Amygdala (tissue), 56 donors: ENCODE results near the gene APOC4.

Experiments
- DNase-seq, 56 donors: peaks; one replicate each; lab custom pipeline; 2025; lab: John Stamatoyannopoulos, UW

Gene APOC4

GRCh38 chr19:44913512-44914432 lies 28.3 kb upstream of the APOC4 start:
- peak in 2 of 56 donors; percentile 7 to 27 for DNase-seq

GRCh38 chr19:44914433-44915206 lies 27.4 kb upstream of the APOC4 start, which contains the start of gene APOC1:
Gene APOC1 (plus strand): TSS chr19:44914608. CDS start chr19:44914892, 284 bp downstream.
- DNase-seq = peak; percentile 13 to 89 (median 67)

GRCh38 chr19:44924243-44924725 lies 17.8 kb upstream of the APOC4 start:
- no peak for DNase-seq

GRCh38 chr19:44925114-44925891 lies 16.7 kb upstream of the APOC4 start:
- peak in 55 of 56 donors; percentile 12 to 93 (median 82) for DNase-seq

GRCh38 chr19:44926245-44927077 lies 15.6 kb upstream of the APOC4 start:
- DNase-seq = peak in 1 of 56 donors; percentile 35

GRCh38 chr19:44927746-44928145 lies 14.3 kb upstream of the APOC4 start:
- DNase-seq = no peak

GRCh38 chr19:44930088-44930487 lies 11.9 kb upstream of the APOC4 start:
- DNase-seq = no peak

- no peak for DNase-seq
These were observed 10.5 kb upstream of the APOC4 start for GRCh38 chr19:44931541-44931940.

GRCh38 chr19:44939668-44940067 lies 2.4 kb upstream of the APOC4 start:
- DNase-seq = no peak

- DNase-seq = peak in 38 of 56 donors; percentile 8 to 74 (median 32)
These were observed 1.8 kb downstream of the APOC4 start for GRCh38 chr19:44943801-44944249.

- peak in 1 of 56 donors; percentile 21 for DNase-seq
These were observed 5.1 kb downstream of the APOC4 start for GRCh38 chr19:44947041-44947581.

- DNase-seq = no peak
These were observed 6.2 kb downstream of the APOC4 start for GRCh38 chr19:44948237-44948636.

- no peak for DNase-seq
These were observed 6.8 kb downstream of the APOC4 start for GRCh38 chr19:44948763-44949374.

- no peak for DNase-seq
These were observed 7.5 kb downstream of the APOC4 start for GRCh38 chr19:44949550-44949949.

GRCh38 chr19:44951179-44952159 lies 9.4 kb downstream of the APOC4 start:
- DNase-seq = peak in 54 of 56 donors; percentile 13 to 89 (median 74)

- DNase-seq = peak in 2 of 56 donors; percentile 33 to 52
These were observed 12.2 kb downstream of the APOC4 start for GRCh38 chr19:44954278-44954648.
